HS-5 (cell line): ENCODE measurements around the gene HTR3B.
"Not testable (repeated sequence)": the region's sequence is repeated elsewhere in the genome, so short reads cannot be mapped to it uniquely, and the experiment has no call there.

ENCODE experiments used
- DNase-seq: peaks from one replicate; pipeline ENCODE4 v3.0.0-alpha.2; 2012; ENCODE audit warnings: low read depth

The HTR3B gene

DNA sequence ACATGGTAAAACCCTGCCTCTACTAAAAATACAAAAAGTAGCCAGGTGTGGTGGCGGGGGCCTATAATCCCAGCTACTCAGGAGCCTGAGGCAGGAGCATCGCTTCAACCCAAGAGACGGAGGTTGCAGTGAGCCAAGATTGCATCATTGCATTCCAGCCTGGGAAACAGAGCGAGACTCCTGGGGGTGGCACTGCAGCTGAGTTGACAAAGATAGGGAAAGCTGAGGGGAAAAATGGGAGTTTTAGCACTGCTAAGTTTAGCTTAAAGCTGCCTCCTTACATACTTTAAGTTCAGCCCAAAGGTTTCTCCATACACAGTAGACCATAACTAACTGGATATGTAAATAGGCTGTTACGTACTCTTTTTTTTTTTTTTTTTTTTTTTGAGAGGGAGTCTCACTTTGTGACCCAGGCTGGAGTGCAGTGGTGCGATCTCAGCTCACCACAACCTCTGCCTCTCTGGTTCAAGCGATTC, 20.2 kb upstream of the HTR3B start:
- no peak for DNase-seq

DNA sequence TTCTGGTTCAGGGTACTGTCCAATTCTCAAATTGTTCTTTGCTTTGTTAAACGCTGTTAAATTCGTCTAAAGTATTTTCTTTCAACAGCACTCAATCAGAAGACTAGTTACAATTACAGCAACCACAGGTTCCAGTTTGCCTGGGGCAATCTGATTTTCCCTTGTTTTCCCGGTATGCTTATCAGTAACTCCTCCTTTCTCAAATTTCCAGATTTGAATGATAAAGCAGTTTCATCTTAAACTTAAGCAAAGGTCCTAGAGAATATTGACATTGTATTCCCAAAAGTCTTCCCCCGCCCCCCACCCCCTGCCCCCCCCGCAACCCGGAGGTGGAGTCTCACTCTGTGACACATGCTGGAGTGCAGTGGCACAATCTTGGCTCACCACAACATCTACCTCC, 18.7 kb upstream of the HTR3B start:
- no peak for DNase-seq

DNA sequence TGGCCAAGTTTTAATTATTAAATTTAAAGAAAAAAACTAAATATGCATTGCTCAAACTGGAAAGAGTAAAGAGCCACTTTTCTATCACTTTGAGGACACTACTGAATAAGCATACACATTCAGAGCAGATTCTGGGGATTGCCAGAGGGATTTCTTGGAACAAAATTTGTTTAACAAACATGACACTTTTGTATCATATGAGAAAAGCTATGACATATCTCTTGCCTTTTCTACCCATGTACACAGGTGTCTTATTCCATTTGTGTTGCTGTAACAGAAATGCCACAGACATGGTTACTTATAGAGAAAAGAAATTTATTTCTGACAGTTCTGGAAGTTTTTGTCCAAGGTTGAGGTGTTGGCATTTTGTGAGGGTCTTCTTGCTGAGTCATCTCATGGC, 15.7 kb upstream of the HTR3B start:
- no peak for DNase-seq

DNA sequence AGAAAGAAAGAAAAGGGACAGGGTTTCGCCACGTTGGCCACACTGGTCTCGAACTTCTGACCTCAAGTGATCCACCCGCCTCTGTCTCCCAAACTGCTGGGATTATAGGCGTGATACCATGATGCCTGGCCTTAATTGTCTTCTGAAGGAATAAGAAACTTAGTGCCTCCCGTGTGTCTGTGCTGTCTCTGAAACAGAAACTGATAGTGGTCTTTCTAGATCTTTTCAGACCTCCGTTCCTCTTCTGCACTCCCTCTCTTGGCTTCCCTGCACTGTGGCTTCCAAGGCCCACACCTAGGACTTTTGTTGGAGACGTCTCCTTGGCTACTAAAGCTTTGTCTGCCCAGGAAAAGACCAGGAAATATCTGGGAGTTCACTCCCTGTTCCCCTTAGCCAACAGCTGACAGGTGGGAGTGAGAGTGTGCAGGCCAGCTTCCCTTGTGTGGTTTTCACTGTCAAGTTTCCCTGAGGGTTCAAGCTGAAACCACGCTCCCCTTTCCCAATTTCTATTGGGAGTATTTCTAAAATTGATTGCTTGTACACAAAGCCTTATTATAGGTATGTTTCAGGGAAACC, 10.1 kb upstream of the HTR3B start:
- DNase-seq = no peak

DNA sequence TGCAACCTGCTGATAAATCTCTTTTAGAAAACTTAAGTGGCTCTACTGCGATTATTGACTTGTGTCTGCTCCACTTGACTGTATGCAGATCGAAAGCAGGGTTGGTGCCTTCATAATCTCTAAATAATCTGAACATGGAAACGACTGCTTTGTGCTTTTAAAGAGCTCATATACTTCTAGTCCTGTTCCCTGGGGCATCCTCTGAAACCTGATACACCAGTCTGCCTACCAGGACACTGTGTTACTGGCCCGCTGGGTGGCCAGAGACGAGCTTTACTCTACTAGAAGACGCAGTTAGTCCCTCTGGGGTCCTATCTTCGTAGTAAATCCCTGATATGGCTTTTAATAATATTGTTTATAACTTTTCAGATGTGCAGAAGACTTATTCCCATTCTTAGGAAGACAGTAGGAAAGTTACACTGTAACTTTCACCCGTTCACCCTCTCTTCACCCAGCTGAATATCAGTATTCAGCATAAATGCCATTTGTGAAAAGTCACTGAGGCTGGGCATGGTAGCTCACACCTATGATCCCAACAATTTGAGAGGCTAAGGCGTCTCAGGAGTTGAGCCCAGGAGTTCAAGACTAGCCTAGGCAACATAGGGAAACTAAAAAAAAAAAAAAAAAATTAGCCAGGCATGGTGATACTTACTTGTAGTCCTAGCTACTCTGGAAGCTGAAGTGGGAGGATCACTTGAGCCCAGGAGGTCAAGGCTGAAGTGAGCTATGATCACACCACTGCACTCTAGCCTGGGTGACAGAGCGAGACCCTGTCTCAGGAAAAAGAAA, 9.0 kb upstream of the HTR3B start:
- DNase-seq = no peak

DNA sequence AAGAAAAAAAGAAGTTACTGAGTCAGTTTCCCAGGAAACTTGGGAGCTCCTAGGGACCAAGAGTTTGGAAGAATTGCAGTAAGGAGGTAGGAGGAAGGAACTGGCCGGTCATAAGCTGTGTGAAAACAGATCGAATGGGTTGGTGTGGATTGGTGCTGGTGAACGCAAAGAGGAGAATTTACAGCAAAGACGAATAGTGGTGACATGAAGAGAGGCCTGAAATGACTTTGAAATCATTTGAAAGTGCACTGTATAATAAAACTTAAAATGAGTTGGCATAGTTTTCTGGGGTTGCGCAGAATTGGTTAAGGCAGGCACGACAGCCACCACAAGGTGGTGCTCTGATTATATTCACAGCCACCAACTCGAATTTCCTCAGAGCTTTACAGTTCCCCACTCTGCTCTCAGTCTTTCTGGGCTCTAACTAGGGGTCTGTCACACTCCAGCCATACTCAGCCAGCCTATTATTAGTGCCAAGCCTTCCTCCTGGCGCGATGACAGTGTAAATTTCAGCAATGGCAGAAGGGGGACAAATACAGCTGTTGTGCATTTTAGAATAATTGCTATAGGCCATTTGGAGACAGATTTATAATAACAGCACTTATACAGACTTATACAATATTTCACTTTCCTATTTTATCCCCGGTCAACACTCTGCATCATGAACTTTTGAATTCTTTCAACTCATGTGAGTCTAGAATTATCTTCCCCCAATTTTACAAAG, 8.3 kb upstream of the HTR3B start:
- no peak for DNase-seq

DNA sequence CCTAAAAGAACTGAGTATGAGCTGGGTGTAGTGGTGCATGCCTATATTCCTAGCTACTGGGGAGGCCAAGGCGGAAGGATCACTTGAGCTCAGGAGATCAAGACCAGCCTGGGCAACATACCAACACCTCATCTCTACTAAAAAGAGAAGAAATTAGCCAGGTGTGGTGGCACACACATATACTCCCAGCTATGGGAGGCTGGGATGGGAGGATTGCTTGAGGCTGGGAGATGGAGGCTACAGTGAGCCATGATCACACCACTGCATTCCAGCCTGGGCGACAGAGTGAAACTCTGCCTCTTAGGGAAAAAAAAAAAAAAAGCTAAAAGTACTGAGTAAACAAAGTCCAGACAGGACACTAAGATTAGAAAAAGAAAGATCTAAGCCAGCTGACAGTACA, 3.5 kb upstream of the HTR3B start:
- DNase-seq = no peak

DNA sequence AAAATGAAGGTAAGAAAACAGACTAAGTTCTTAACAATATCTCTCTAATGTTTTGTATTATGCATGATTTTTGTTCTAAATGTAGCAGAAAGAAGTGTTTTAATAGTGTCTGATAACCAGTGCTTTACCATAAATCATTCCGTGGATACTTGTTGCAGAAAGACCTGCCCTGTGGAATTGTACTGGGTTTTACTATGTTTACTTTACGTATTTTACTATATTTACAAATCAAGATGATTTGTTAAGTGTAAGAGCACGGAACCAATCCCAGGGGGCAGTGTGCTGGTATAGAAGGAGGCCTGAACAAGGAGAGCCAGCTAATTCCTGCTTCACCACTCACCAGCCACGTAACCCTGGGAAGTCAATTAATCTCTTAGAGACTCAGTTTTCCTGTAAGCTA, 1.4 kb downstream of the HTR3B start:
- no peak for DNase-seq

DNA sequence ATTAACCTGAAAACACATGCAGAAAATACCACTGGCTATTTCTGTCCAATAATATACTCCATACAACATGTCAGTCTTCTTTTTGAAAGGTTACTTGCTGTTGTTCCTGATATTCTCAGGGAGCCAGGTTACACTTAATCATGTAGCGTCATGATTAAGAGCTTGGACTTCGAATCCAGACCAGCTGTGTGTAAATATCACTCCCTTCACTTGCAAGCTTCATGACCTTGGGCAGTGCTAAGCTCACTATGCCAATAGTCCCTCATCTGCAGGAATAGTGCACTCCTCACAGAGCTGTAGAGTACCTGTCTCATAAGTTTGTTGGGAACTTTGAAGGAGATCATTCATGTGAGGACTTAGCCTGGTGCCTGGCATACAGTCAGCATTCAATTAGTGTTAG, 1.9 kb downstream of the HTR3B start:
- no peak for DNase-seq

DNA sequence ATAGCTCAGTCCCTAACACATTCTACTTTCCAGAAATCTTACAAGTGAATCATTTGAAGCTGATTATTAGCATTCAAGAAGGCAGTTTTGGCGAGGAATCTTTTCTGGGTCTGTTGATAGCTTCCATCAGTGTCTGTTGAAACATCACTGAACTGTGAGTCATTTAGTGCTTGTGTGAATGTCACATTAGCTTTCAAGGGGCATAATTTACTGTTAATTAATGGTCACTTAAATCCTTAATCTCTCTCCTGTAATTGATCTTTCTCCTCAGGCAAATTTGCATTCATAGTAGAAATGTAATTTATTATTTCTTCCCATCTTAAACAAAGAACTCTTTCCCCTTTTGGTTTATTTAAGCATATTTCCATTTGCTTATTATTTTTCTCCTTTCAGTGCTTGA, 2.6 kb downstream of the HTR3B start:
- DNase-seq = no peak

DNA sequence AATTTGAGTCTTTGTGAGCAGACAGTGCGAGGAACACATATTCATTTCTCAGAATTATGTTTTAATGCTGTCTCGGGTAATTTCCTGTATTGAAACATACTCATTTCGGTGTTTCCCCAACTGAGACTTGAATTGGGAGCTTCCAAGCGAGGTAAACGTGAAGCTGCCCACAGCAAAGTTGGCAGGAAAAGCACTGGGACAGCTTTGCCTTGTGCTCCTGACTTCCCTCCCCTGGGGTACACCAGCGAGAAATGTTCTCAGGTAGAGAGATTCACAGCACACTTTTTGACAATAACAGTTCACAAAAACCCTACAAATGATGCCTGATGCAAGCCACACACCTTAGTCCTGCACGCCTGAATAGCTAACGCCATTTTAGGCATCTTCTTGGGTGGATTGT, 3.1 kb downstream of the HTR3B start:
- DNase-seq = no peak

DNA sequence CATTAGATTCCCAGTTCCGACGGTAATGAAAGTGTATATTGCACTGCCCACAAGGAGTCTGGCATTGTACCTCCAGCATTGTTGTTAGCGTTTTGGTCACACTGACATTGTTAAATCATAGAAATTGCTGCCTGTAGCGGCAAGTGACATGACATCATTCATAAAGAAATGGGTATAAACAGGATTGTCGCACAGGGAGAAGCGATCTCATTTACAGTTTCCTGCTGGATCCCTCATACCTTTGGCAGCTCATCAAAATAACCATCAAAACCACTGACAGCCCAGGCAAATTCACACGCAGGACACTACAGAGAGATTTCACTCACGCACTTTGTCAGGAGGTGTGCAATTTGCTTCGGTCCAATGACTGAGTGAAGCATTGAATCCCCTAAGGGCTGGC, 3.5 kb downstream of the HTR3B start:
- no peak for DNase-seq

DNA sequence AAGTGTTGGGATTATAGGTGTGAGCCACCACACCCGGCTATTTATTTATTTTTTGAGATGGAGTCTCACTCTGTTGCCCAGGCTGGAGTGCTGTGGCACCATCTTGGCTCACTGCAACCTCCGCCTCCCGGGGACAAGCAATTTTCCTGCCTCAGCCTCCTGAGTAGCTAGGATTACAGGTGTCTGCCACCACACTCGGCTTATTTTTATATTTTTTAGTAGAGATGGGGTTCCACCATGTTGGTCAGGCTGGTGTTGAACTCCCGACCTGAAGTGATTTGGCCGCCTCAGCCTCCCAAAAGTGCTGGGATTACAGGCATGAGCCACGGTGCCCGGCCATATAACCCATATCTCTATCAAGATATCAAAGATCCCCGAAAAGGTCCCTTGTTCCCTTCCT, 6.9 kb downstream of the HTR3B start:
- not testable (repeated sequence) for DNase-seq

DNA sequence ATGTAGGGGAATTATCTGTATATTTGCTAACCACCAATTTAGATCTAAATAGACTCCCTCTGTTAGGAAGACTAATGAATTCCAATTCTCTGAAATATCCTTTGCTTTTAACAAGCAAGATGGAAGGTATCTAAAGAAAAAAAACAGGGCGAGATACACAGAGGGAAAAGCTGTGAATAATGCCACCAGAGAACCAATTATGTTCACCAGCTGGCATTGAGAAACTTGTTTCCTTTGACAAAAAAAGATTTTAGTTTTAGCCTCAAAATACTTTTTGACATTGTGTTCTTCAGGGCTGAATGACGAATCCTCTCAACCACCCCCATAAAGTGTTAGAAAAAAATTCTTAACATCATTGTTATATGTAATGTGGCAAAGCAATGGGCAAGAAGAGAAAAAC, 19.0 kb downstream of the HTR3B start:
- no peak for DNase-seq

DNA sequence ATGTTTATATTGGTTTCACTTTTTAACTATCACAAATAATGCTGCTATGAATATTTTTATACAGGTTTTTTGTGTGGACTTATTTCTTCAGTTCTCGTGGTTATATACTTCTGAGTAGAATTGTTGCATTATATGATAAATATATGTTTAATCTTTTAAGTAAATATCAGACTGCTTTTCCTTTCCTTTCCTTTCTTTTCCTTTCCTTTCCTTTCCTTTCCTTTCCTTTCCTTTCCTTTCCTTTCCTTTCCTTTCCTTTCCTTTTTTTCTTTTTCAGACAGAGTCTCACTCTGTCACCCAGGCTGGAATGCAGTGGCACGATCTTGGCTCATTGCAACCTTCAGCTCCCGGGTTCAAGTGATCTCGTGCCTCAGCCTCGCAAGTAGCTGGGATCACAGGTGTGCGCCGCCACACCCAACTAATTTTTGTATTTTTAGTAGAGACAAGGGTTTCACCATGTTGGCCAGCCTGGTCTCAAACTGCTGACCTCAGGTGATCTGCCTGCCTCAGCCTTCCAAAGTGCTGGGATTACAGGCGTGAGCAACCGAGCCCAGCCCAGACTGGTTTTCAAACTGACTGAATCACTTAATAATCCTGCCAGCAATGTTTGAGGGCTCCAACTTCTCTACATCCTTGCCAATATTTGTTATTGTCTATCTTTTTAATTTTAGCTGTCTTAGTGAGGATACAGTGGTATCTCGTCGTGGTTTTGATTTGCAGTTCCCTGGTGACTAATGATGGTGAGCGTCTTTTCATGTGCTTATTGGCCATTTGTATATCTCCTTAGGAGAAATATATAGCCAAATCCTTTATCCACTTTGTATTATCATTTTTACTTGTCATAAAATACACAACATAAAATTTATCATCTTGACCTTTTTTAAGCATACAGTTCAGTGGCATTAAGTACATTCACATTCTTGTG, 21.9 kb downstream of the HTR3B start:
- no peak for DNase-seq

DNA sequence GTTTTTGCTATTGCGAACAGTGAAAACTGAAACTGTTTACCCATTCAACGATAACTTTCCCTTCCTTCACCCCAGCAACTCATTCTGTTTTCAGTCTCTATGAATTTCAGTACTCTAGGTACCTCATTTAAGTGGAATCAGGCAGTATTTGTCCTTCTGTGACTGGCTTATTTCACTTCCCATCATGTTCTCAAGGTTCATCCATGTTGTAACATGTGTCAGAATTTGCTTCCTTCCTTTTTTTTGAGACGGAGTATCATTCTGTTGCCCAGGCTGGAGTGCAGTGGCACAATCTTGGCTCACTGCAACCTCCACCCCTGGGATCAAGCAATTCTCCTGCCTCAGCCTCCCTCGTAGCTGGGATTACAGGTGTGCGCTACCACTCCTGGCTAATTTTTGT, 23.7 kb downstream of the HTR3B start:
- DNase-seq = no peak

DNA sequence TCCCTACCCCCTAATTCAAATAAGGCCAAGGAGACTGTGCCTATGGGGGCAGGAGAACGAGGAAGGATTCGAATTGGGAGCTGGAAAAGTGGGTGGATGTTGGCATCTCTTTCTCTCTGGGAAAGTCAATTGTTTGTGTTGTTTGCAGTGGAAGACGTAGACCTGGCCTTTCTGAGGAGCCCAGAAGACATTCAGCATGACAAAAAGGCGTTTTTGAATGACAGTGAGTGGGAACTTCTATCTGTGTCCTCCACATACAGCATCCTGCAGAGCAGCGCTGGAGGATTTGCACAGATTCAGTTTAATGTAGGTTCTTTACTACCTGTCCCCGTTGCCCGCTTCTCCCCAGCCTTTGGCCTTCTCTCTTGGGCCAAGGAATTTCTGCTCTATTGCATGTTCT, 28.2 kb downstream of the HTR3B start:
- no peak for DNase-seq

DNA sequence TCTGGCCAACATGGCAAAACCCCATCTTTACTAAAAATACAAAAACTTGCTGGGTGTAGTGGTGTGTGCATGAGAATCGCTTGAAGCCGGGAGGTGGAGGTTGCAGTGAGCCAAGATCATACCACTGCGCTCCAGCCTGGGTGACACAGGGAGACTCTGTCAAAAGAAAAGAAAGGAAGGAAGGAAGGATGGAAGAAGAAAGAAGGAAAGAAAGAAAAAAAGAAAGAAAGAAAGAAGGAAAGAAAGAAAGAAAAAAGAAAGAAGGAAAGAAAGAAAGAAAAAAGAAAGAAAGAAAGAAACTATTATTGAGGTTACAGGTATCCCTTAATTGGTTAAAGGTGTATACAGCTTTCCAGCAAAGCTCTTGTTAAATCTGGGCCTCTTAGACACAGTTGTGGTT, 29.6 kb downstream of the HTR3B start:
- not testable (repeated sequence) for DNase-seq

DNA sequence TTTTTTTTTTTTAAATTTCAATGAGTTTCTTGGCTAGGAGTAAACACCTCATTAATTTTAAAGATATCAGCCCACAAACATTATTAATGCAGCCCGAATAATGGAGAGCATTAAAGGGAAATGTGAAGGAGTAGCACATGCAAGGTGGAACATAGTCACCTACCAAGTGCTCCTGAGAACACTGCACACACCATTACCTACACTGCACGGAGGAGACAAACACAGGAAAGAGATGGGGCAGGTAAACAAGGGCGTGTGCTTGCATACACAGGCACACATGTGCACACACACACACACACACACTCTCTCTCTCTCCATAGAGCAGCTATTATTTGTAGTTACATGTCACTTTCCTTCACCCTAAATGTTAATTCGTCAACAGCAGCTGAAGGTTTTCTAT, 30.2 kb downstream of the HTR3B start:
- DNase-seq = no peak

DNA sequence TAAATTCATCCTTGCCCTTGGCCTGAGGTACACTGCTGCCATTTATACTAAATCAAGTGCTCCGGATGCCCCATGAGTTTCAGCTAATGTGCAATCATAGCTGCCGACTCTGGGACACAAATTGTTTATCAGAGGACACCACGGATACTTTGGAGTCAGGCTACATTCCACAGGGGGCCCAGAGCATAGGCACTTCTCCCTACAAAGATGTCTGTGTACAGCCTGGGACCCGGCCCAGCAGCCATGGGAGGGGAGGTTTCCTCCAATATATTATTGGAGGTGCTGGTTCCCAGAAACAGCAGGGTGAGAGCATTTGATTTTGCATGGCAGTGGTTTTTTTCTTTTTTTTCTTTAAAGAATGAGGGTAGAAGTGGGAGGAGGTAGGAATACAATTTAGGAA, 31.3 kb downstream of the HTR3B start:
- no peak for DNase-seq

DNA sequence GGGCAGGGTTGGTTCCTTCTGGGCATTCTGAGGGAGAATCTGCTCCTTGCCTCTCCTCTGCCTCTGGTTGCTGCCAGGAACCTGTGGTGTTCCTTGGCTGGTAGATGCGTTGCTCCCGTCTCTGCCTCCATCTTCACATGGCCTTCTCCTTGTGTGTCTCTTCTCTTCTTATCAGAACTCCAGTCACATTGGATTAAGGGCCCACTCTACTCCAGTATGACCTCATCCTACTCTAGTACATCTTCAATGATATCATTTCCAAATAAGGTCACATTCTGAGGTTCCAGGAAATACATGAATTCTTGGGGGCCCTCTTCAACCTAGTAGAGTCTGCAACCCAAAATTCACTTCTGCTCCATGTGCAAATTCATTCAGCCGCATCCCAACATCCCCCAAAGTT, 33.3 kb downstream of the HTR3B start:
- no peak for DNase-seq

DNA sequence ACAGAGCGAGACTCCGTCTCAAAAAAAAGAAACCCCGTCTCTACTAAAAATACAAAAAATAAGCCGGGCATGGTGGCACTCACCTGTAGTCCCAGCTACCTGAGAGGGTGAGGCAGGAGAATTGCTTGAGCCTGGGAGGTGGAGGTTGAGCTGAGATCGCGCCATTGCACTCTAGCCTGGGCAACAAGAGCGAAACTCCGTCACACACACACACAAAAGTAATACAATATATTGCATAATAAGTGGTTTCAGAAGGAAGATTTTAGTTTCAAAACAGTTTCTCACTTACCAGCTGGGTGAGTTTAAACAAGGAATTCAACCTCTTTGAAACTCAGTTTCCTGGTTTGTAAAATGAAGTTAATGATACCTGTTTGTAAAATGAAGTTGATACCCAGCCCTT, 37.7 kb downstream of the HTR3B start:
- no peak for DNase-seq
